NCI-H128 (cell line): ENCODE measurements around the gene FBXL20.
"Not testable (repeated sequence)": the region's sequence is repeated elsewhere in the genome, so short reads cannot be mapped to it uniquely, and the experiment has no call there.

Experiments used
- DNase-seq: peaks from one replicate; lab custom pipeline; 2025; ENCODE audit not compliant: unreplicated experiment; lab: John Stamatoyannopoulos, UW

FBXL20 gene

GRCh38 chr17:39334008-39334744 lies 67.2 kb downstream of the FBXL20 start:
- not testable (repeated sequence) for DNase-seq

GRCh38 chr17:39332092-39332491 lies 69.3 kb downstream of the FBXL20 start:
- no peak for DNase-seq

GRCh38 chr17:39328815-39329214 lies 72.6 kb downstream of the FBXL20 start:
- DNase-seq: no peak

GRCh38 chr17:39327109-39327508 lies 74.3 kb downstream of the FBXL20 start:
- DNase-seq: no peak

- no peak for DNase-seq
Observed at GRCh38 chr17:39325528-39326240, 75.7 kb downstream of the FBXL20 start.

- DNase-seq: no peak
Observed at GRCh38 chr17:39318636-39319035, 82.8 kb downstream of the FBXL20 start.

GRCh38 chr17:39306509-39307212 lies 94.8 kb downstream of the FBXL20 start:
- DNase-seq: no peak

GRCh38 chr17:39305978-39306377 lies 95.4 kb downstream of the FBXL20 start:
- no peak for DNase-seq

- no peak for DNase-seq
Observed at GRCh38 chr17:39304188-39304587, 97.2 kb downstream of the FBXL20 start.

GRCh38 chr17:39294060-39294459 lies 107.4 kb downstream of the FBXL20 start:
- no peak for DNase-seq

GRCh38 chr17:39292546-39292945 lies 108.9 kb downstream of the FBXL20 start:
- not testable (repeated sequence) for DNase-seq

GRCh38 chr17:39286513-39286912 lies 114.9 kb downstream of the FBXL20 start:
- DNase-seq: not testable (repeated sequence)

GRCh38 chr17:39284685-39285084 lies 116.7 kb downstream of the FBXL20 start:
- no peak for DNase-seq

GRCh38 chr17:39283896-39284295 lies 117.5 kb downstream of the FBXL20 start:
- no peak for DNase-seq

- no peak for DNase-seq
Observed at GRCh38 chr17:39283098-39283497, 118.3 kb downstream of the FBXL20 start.

- DNase-seq: no peak
Observed at GRCh38 chr17:39281806-39282205, 119.6 kb downstream of the FBXL20 start.

- not testable (repeated sequence) for DNase-seq
Observed at GRCh38 chr17:39278246-39278645, 123.2 kb downstream of the FBXL20 start.

- no peak for DNase-seq
Observed at GRCh38 chr17:39277110-39277509, 124.3 kb downstream of the FBXL20 start.

GRCh38 chr17:39276113-39276512 lies 125.3 kb downstream of the FBXL20 start:
- no peak for DNase-seq

GRCh38 chr17:39271546-39271945 lies 129.9 kb downstream of the FBXL20 start:
- DNase-seq: no peak

GRCh38 chr17:39270923-39271322 lies 130.5 kb downstream of the FBXL20 start:
- no peak for DNase-seq

- no peak for DNase-seq
Observed at GRCh38 chr17:39264119-39264518, 137.3 kb downstream of the FBXL20 start.
